Transverse colon (tissue), 4 donors: ENCODE data around the gene FBXO46.

ENCODE experiments used
- CTCF ChIP-seq, 5 experiments: fragments of 200-600 bp in 3 of 5; fragments of 450-650 bp in 2 of 5; sonication (generic) in 3 of 5; IDR thresholded peaks; 1 replicate in 2 of 5; 2 replicates in 3 of 5; pipeline ENCODE4 v1.5.1; 2016 to 2017; ENCODE audit warnings: antibody characterized with exemption in 5 of 5, inconsistent platforms in 3 of 5, mild to moderate bottlenecking in 2 of 5, moderate library complexity in 1 of 5
- EP300 ChIP-seq: sonication (generic); formaldehyde crosslinking; IDR thresholded peaks from one replicate; pipeline ENCODE4 v1.6.1; 2017; ENCODE audit warnings: antibody characterized with exemption, low read depth
- POLR2A ChIP-seq: fragments of 450-650 bp; IDR thresholded peaks from one replicate; pipeline ENCODE4 v1.6.1; 2016; ENCODE audit warnings: antibody characterized with exemption, mild to moderate bottlenecking, moderate library complexity
- POLR2AphosphoS5 ChIP-seq, 3 donors: sonication (generic); formaldehyde crosslinking; IDR thresholded peaks; one replicate each; pipeline ENCODE4 v1.6.1; 2016; ENCODE audit warnings: antibody characterized with exemption in 3 of 3

- TF ChIP-seq CTCF (IDR thresholded peaks at IDR 0.05) (no peak), POLR2A (peak; percentile 60), EP300 (no peak), POLR2AphosphoS5 (IDR thresholded peaks at IDR 0.05) (peak; percentile 58 to 67 (median 60))
Measured at GRCh38 chr19:45767410-45767880, 36.7 kb upstream of the FBXO46 start.
